K562 (cell line): ENCODE data around the gene PTH2. TPM values are rescaled to one million over a fixed set of nuclear protein-coding genes. Genes with fewer than 3 reads are reported as not detected.
A peak's percentile ranks its signal among the peaks of the same experiment; 100 is the strongest.

Source experiments
- MAFG ChIP-seq: fragments of 450-650 bp; conservative IDR thresholded peaks from 2 replicates; pipeline ENCODE4 v1.6.1; 2016; ENCODE audit warnings: missing genetic modification characterization, missing compliant biosample characterization
- SIX5 ChIP-seq, 2 experiments: IDR thresholded peaks; 2 replicates each; pipeline ENCODE4 v1.6.1; 2011; ENCODE audit warnings: low read length in 2 of 2, borderline replicate concordance in 1 of 2, low read depth in 1 of 2, mild to moderate bottlenecking in 1 of 2, moderate library complexity in 1 of 2; ENCODE audit not compliant: insufficient read depth in 1 of 2
- ZNF316 ChIP-seq: fragments of 450-650 bp; IDR thresholded peaks from 2 replicates; pipeline ENCODE4 v1.6.1; 2016
- ZNF384 ChIP-seq: IDR thresholded peaks from 2 replicates; pipeline ENCODE4 v1.6.1; 2012; ENCODE audit warnings: low read depth, low read length, improper control_type of control experiment
- ZNF41 ChIP-seq: fragments of 250-450 bp; sonication (Bioruptor Pico); conservative IDR thresholded peaks from 2 replicates; pipeline ENCODE4 v1.4.0; 2020; ENCODE audit warnings: mild to moderate bottlenecking
- polyA plus RNA-seq, 8 experiments: library from polyadenylated mRNA; depleted of rRNA in 4 of 8; stranded (reverse) in 5 of 8; unstranded in 3 of 8; fragments of >200 nt; fragmentation: Nextera tagmentation in 2 of 8; fragmentation: Illumina TruSeq in 1 of 8; extraction: Ambion mirVana in 2 of 8; extraction: Trizol in 1 of 8; gene quantifications; 2 replicates each; pipeline versions ENCODE4 v1.2.1 to v1.2.3, GENCODE V29; 2011 to 2014; ENCODE audit warnings: inconsistent platforms in 1 of 8, missing spikeins in 1 of 8
- total RNA-seq, 7 experiments: library from RNA; depleted of rRNA in 6 of 7; stranded (reverse); fragments of >200 nt in 6 of 7; fragmentation: Illumina TruSeq in 2 of 7; extraction: Trizol in 2 of 7; gene quantifications; 2 replicates each; pipeline versions ENCODE4 v1.2.1 to v1.2.3, GENCODE V29; 2011 to 2021; ENCODE audit warnings: low replicate concordance in 1 of 7
- TF ChIP-seq, protein P1 (sequence below): fragments of 150-350 bp; IDR thresholded peaks from 2 replicates; pipeline ENCODE4 v1.6.1; 2014; ENCODE audit warnings: low read depth, mild to moderate bottlenecking, low read length, borderline replicate concordance
- TF ChIP-seq, protein P2 (sequence below): fragments of 250-450 bp; sonication (Bioruptor Pico); IDR thresholded peaks from 2 replicates; pipeline ENCODE4 v1.8.0; 2021; ENCODE audit warnings: borderline replicate concordance, mild to moderate bottlenecking, moderate library complexity; ENCODE audit not compliant: poor library complexity, severe bottlenecking
- TF ChIP-seq, protein P3 (sequence below): fragments of 250-450 bp; sonication (Bioruptor Pico); IDR thresholded peaks from 2 replicates; pipeline ENCODE4 v1.4.0; 2020; ENCODE audit warnings: borderline replicate concordance
- TF ChIP-seq, protein P4 (sequence below): sonication (generic); formaldehyde crosslinking; IDR thresholded peaks from 2 replicates; pipeline ENCODE4 v1.8.0; 2022; ENCODE audit warnings: mild to moderate bottlenecking, missing genetic modification reagents
- TF ChIP-seq, protein P5 (sequence below): fragments of 200-800 bp; sonication (Bioruptor generic); IDR thresholded peaks from 2 replicates; pipeline ENCODE4 v1.6.1; 2017; ENCODE audit warnings: missing genetic modification characterization, missing compliant biosample characterization
- TF ChIP-seq, protein P6 (sequence below): sonication (generic); formaldehyde crosslinking; IDR thresholded peaks from 2 replicates; pipeline ENCODE4 v1.8.0; 2022; ENCODE audit warnings: mild to moderate bottlenecking, missing genetic modification reagents, borderline replicate concordance

The PTH2 gene
- total and polyA plus RNA-seq, 9 of the 15 experiments (the other 6 are each of a cell fraction or from before 2014, with no cell fraction given): 1.3 TPM; not detected in 8

DNA sequence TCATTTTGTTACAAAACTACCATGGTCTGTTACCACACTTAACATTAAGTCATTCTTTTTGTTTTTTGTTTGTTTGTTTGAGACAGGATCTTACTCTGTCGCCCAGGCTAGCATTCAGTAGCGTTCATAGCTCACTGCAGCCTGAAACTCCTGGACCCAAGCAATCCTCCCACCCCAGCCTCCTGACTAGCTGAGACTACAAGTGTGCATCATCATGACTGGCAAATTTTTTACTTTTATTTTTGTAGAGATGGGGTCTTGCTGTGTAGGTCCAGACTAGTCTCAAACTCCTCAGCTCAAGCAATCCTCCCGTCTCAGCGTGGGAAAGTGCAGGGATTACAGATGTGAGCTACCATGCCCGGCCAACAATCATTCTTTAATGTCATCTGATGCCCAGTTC is 33.1 kb upstream of the PTH2 start (continued):
- TF ChIP-seq SIX5 (IDR thresholded peaks at IDR 0.05; ENCODE audit: borderline replicate concordance in 1 of 2, insufficient read depth in 1 of 2, low read depth in 1 of 2, low read length in 2 of 2) (no peak), ZNF384 (no peak), ZNF316 (peak; percentile 35; the same call in 1 of the 2 replicates), ZNF41 (CRISPR knock-in tag) (no peak), MAFG (tag) (peak; percentile 75)
- TF ChIP-seq, protein P1, sequence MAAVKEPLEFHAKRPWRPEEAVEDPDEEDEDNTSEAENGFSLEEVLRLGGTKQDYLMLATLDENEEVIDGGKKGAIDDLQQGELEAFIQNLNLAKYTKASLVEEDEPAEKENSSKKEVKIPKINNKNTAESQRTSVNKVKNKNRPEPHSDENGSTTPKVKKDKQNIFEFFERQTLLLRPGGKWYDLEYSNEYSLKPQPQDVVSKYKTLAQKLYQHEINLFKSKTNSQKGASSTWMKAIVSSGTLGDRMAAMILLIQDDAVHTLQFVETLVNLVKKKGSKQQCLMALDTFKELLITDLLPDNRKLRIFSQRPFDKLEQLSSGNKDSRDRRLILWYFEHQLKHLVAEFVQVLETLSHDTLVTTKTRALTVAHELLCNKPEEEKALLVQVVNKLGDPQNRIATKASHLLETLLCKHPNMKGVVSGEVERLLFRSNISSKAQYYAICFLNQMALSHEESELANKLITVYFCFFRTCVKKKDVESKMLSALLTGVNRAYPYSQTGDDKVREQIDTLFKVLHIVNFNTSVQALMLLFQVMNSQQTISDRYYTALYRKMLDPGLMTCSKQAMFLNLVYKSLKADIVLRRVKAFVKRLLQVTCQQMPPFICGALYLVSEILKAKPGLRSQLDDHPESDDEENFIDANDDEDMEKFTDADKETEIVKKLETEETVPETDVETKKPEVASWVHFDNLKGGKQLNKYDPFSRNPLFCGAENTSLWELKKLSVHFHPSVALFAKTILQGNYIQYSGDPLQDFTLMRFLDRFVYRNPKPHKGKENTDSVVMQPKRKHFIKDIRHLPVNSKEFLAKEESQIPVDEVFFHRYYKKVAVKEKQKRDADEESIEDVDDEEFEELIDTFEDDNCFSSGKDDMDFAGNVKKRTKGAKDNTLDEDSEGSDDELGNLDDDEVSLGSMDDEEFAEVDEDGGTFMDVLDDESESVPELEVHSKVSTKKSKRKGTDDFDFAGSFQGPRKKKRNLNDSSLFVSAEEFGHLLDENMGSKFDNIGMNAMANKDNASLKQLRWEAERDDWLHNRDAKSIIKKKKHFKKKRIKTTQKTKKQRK: no peak
- TF ChIP-seq, protein P2, sequence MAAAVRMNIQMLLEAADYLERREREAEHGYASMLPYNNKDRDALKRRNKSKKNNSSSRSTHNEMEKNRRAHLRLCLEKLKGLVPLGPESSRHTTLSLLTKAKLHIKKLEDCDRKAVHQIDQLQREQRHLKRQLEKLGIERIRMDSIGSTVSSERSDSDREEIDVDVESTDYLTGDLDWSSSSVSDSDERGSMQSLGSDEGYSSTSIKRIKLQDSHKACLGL (CRISPR knock-in tag): no peak
- TF ChIP-seq, protein P3, sequence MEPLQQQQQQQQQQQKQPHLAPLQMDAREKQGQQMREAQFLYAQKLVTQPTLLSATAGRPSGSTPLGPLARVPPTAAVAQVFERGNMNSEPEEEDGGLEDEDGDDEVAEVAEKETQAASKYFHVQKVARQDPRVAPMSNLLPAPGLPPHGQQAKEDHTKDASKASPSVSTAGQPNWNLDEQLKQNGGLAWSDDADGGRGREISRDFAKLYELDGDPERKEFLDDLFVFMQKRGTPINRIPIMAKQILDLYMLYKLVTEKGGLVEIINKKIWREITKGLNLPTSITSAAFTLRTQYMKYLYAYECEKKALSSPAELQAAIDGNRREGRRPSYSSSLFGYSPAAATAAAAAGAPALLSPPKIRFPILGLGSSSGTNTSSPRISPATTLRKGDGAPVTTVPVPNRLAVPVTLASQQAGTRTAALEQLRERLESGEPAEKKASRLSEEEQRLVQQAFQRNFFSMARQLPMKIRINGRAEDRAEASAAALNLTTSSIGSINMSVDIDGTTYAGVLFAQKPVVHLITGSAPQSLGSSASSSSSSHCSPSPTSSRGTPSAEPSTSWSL (CRISPR knock-in tag): no peak
- TF ChIP-seq, protein P4, sequence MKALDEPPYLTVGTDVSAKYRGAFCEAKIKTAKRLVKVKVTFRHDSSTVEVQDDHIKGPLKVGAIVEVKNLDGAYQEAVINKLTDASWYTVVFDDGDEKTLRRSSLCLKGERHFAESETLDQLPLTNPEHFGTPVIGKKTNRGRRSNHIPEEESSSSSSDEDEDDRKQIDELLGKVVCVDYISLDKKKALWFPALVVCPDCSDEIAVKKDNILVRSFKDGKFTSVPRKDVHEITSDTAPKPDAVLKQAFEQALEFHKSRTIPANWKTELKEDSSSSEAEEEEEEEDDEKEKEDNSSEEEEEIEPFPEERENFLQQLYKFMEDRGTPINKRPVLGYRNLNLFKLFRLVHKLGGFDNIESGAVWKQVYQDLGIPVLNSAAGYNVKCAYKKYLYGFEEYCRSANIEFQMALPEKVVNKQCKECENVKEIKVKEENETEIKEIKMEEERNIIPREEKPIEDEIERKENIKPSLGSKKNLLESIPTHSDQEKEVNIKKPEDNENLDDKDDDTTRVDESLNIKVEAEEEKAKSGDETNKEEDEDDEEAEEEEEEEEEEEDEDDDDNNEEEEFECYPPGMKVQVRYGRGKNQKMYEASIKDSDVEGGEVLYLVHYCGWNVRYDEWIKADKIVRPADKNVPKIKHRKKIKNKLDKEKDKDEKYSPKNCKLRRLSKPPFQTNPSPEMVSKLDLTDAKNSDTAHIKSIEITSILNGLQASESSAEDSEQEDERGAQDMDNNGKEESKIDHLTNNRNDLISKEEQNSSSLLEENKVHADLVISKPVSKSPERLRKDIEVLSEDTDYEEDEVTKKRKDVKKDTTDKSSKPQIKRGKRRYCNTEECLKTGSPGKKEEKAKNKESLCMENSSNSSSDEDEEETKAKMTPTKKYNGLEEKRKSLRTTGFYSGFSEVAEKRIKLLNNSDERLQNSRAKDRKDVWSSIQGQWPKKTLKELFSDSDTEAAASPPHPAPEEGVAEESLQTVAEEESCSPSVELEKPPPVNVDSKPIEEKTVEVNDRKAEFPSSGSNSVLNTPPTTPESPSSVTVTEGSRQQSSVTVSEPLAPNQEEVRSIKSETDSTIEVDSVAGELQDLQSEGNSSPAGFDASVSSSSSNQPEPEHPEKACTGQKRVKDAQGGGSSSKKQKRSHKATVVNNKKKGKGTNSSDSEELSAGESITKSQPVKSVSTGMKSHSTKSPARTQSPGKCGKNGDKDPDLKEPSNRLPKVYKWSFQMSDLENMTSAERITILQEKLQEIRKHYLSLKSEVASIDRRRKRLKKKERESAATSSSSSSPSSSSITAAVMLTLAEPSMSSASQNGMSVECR (CRISPR knock-in tag): no peak
- TF ChIP-seq, protein P5, sequence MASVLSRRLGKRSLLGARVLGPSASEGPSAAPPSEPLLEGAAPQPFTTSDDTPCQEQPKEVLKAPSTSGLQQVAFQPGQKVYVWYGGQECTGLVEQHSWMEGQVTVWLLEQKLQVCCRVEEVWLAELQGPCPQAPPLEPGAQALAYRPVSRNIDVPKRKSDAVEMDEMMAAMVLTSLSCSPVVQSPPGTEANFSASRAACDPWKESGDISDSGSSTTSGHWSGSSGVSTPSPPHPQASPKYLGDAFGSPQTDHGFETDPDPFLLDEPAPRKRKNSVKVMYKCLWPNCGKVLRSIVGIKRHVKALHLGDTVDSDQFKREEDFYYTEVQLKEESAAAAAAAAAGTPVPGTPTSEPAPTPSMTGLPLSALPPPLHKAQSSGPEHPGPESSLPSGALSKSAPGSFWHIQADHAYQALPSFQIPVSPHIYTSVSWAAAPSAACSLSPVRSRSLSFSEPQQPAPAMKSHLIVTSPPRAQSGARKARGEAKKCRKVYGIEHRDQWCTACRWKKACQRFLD (CRISPR knock-in tag): no peak
- TF ChIP-seq, protein P6, sequence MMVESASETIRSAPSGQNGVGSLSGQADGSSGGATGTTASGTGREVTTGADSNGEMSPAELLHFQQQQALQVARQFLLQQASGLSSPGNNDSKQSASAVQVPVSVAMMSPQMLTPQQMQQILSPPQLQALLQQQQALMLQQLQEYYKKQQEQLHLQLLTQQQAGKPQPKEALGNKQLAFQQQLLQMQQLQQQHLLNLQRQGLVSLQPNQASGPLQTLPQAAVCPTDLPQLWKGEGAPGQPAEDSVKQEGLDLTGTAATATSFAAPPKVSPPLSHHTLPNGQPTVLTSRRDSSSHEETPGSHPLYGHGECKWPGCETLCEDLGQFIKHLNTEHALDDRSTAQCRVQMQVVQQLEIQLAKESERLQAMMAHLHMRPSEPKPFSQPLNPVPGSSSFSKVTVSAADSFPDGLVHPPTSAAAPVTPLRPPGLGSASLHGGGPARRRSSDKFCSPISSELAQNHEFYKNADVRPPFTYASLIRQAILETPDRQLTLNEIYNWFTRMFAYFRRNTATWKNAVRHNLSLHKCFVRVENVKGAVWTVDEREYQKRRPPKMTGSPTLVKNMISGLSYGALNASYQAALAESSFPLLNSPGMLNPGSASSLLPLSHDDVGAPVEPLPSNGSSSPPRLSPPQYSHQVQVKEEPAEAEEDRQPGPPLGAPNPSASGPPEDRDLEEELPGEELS: no peak
